OCI-M1 (cell line): ENCODE results near the gene GPATCH1.
"Not testable (repeated sequence)": the region's sequence is repeated elsewhere in the genome, so short reads cannot be mapped to it uniquely, and the experiment has no call there.

ENCODE experiments used
- DNase-seq: peaks from one replicate; lab custom pipeline; 2025; lab: John Stamatoyannopoulos, UW

The GPATCH1 gene

DNA sequence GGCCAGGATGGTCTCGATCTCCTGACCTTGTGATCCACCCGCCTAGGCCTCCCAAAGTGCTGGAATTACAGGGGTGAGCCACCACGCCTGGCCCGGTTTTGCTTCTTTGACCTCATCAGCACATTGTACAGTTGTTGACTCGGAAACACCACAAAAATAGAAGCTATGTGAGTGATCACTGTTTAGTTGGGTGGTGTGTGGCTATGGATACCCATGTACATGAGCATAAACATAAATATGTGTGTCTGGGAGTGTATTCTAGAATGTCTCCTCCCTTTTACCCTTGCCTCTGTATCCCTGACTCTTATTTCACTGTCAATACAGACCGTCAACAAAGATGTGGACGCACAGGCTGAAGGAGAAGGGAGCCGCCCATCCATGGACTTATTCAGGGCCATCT lies 36.5 kb downstream of the GPATCH1 start:
- DNase-seq, result no peak

DNA sequence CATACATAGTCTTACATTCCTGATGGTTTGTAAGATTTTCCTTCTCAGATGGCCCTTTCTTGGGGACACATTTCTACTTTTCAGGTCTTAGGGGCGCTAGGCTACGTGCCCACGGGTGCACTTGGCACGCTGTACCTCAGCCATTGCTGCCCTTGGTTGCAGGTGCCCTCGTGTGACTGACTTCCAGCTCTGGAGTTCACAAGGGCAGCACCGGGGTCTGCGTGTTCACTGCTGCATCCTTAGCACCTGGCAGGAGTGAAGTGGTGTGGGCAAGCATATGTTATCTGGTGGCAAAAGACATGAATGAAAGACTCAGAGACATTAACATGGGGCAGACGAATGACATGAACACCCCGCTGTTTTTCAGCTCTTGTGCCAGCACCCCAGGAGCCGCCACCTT lies 37.7 kb downstream of the GPATCH1 start:
- no peak for DNase-seq

DNA sequence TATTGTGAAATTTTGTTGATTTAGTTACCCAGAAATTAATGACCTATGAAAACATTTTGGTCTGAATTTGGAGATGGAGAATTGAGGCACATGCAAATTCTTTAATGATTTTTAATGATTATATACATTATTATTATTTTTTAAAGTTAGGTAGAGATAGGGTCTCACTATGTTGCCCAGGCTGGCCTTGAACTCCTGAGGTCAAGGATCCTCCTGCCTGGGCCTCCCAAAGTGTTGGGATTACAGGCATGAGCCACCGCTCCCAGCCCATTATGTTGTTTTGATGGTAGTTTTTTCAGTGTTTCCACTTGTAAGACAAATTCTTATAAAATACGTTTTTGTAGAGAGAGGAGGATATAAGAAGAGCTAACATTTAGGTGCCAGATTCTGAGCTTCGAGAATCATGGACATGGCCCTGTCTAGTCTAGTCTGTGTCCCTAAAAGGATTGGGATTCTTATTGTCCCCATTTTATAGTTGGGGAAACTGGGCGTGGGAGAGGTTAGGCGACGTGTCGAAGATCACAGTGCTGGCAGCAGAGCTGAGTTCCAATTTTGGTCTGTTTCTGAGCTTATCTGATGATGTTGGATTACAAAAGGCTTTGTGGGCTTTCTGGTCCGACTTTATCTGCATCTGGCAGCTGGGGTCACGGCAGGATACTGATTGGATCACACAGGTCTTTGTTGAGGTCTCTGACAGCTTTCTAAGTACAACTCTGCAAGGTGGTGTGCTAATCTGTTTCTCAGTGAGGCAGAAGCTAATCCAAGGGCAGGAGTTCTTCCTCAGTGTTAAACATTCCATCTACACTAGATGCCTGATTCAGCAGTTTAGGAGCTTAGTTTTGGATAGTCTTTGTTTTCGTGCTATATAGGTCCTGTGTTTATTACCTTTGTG lies 43.5 kb downstream of the GPATCH1 start:
- DNase-seq, result peak; percentile 93

DNA sequence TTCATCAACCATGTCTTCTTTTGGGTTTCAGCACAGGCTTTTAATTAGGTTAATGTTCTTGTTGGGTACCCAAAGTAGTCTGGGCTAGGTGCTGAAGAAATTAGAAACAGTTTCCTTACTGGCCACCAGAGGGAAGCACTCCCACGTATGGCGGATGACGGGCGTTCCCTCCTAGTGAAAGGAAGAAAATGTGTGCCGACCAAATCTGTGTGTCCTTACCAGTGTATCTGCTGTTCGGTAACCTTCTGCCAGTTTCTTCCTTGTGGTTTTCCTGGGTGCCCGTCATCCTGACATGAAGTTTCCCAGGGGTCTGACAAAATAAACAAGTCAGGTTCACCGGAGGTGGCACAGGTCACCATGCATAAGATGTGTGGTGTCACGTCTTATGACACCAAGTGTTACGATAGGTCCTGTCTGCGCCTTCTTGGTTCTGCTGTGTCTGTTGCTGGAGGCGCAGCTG lies 45.0 kb downstream of the GPATCH1 start:
- peak; percentile 79 for DNase-seq

DNA sequence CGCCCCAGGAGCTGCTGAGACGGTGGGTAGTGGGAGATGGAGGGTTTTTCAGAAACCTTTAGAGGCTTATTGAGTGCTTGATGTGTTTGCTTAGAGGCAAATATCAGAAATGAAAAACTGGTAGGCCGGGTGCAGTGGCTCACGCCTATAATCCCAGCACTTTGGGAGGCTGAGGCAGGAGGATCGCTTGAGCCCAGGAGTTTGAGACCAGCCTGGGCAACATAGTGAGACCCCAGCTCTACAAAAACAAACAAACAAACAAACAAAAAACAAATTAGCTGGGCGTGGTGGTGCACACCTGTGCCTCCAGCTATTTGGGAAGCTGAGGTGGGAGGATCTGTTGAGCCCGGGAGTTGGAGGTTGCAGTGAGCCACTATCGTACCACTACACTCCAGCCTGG lies 45.7 kb downstream of the GPATCH1 start:
- DNase-seq, result not testable (repeated sequence)

DNA sequence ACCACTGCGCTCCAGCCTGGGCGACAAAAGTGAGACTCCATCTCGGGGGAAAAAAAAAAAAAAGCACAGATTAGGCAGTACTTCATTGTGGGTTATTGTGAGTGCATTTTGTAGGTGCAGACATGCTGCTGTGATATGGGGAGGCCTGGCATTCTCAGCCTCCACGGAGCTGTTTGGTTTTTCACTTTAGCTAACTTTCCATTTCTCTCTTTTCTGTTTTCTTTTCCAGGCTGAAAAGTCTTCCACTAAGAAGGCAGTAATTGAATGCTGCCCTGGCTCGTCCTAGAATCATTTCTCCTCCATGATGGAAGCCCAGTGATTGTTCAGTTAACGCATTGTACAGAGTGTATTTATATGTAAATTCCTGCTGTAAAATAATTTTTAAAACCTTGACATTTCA lies 48.9 kb downstream of the GPATCH1 start:
- no peak for DNase-seq

DNA sequence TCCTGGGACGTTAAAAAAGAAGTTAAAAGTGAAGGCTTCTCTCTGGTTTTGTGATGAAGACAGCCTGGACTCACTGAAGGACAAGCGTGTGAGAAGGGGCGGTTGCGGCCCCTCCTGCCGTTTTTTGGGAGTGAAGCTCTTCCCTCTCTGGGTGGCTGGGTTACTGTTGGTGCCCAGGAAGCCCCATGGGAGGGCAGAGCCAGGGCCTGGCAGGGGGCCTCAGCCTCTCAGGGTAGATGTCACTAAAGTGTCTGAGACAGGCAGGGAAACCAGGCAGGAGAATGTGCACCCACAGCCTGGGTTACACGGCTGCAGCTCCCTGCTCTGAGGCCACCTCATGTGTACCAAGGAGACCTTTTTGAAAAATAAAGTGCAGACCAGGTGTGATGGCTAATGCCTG lies 49.5 kb downstream of the GPATCH1 start:
- DNase-seq, result no peak

DNA sequence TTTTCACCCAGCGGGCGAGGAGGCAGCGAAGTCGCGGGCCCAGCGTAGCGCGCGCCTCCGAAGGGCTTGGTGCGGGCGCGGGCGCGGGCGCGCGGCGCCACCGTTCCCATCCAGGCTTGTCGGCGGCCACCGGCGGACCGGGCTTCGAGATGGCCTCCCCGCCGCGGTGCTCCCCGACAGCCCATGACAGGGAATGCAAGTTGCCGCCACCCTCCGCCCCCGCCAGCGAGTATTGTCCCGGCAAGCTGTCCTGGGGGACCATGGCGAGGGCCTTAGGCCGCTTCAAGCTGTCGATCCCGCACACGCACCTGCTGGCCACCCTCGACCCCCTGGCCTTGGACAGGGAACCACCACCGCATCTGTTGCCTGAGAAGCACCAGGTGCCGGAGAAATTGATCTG lies 51.0 kb downstream of the GPATCH1 start, which contains the start of gene WDR88:
TSS of gene WDR88 (plus strand) at position 94 of the 400 bp plus-strand sequence. CDS start at position 150, 56 bp downstream.
- DNase-seq, result no peak

DNA sequence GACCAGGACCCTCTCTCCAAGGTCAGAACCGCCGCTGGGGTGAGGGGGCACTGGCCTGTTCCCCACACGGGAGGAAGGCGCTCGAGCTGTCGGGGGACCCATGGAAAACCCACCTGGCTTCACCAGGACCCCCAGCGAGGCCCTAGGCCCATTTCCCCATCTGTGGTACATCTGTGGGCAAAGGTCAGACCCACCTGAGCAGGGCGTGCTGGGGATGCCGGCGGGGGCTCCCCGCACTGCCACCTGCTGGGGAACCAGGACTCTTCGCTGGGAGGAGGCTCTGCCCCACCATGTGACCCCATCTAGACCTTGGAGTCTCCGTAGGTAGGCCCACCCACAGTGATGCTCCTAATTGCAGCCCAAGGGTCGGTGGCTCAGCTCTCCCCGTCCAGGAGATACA lies 51.4 kb downstream of the GPATCH1 start:
- no peak for DNase-seq

DNA sequence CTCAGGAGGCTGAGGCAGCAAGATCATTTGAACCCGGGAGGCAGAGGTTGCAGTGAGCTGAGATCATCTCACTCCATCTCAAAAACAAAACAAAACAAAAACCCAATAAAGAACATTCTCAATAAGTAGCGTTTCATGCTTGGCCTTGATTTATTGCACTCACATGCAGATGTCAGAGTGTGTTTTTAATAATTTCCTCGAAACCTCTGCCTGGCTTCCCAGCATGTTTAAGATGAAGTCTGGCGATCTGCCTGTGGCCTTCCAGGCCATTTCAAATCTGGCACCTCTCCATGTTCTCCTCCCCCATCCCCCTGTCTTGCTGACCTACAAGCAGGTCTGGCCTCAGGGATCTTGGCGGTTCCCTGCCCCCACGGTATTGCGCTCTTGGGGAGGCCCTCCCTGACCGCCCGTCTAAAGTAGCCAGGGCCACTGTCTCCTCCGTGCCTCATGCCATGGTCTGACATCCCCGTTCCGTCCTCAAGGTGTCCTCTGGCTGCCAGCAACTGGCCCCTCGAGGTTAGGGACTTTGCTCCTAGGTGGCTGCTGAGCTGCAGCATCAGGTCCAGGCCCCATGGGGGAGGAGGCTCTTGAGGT lies 52.6 kb downstream of the GPATCH1 start:
- DNase-seq, result no peak

DNA sequence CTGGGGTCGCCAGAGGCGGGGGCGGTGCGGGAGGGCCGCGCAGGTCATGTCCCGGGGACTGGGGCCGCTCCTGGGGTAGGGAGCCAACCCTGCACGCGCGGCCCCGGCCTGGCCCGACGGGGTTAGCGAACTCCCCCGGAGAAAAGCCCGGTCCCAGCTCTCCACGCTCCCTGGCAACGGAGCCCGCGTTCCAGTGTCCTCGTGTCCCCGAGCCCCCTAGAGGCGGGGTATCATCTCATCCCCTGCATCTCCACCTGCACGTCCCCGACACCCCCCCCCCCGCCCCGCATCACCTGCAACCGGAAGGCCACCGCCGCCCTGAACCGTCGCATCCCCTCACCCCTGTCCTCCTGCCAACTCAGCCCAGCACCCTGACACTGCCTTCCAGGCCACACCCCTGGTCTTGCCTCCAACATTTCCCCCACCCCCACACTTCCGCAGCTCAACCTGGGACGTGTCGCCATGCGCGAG lies 53.6 kb downstream of the GPATCH1 start:
- DNase-seq, result no peak

DNA sequence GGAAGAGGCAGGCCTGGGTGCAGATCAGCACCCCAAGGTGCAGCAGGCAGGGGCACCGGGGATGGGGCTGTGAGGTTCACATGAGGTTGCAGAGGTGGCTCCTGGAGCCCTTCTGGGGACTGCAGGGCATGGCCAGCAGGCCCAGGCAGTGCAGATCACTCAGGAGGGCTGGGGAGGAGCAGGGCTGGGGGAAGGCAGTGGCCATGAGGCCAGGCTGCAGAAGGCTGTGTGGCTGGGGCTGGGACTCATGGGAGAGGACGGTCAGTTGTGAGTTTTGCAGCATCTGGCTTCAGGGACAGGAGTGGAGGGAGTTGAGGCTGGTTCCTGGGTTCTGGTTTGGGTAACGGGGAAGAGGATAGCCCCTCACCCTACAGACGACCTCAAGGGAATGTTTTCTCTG lies 58.2 kb downstream of the GPATCH1 start:
- no peak for DNase-seq

DNA sequence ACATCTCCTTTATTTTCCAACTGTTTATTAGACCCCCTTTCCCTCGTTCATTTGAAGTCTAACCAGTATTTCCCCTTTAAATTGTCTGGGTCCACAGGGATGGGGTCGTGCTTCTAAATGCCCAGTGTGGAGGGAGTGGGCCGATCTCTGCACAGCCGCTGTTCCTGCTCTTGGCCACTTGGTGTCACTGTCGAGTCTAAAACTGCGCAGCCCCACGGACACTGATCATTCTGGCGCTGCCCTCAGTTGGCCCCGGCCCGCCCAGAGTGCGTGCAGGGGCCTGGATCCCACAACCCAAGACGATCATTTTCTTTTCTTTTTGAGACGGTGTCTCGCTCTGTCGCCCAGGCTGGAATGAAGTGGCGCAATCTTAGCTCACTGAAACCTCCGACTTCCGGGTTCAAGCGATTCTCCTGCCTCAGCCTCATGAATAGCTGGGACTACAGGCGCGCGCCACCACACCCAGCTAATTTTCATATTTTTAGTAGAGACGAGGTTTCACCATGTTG lies 63.0 kb downstream of the GPATCH1 start:
- DNase-seq, result peak; percentile 81

DNA sequence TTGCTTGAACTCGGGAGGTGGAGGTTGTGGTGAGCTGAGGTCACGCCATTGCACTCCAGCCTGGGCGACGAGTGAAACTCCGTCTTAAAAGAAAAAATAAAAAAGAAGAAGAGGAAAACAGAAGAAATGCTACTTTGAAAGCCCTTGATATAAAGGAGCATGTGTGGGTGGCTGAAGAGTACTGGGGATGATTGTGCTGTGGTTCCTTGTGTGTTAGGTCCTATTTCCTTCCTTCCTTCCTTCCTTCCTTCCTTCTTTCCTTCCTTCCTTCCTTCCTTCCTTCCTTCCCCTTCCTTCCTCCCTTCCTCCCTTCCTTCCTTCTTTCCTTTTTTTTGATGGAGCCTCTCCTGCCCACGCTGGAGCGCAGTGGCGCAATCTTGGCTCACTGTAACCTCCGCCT lies 65.2 kb downstream of the GPATCH1 start:
- DNase-seq, result no peak

DNA sequence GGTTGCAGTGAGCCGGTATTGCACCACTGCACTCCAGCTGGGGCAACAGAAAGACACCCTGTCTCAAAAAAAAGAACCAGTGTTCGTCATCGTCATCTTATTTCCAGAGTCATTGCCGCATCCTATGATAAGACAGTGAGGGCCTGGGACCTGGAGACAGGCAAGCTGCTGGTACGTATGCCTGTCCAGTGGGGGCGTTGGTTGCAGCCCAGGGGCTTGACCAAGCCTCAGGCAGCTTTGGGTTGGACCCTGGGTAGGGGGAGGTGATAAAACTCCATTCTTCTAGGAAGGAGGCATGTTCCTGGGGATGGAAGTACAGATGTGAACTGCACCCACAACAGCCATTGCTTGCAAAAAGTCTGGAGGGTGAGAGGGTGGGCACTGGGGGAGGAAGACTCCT lies 66.6 kb downstream of the GPATCH1 start:
- DNase-seq, result no peak

DNA sequence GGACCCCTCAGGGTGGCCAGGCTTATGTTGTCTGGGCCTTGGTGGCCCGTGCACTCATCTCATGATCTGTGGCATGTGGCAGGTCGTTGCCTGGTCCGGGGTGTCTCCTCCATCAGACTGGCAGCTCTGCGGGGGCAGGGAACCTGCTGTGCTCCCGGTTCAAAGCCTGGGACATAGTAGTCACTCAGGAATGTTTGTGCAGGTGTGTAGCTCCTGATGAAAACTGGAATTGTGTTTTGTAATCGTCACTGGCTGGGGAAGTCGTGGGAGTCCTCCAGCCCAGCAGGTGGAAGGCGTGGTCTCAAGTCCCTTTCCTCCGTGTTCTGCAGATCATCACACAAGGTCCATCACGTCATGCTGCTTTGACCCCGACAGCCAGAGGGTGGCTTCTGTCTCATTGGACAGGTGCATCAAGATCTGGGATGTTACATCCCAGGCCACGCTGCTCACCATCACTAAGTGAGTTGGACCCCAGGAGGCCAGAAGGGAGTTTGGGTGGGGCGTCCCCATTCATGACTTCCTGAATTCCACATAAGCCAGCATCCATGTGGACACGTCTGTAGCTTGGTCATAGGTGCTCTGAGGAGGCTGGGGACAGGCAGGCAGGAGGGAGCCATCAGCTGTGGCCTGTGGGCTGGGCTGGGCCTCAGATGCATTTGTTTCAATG lies 70.0 kb downstream of the GPATCH1 start:
- no peak for DNase-seq

DNA sequence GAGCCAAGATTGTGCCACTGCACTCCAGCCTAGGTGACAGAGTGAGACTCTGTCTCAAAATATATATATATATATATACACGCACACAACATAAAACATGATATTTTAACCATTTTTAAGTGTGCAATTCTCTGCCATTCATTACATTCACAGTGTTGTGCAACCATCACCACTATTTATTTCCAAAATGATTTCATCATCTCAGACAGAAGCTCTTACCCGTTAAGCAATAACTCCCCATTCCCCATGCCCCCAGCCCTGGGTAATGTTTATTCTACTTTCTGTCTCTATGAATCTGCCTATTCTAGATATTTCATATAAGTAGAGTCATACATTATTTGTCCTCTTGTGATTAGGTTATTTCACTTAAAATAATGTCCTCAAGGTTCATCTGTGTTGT lies 71.2 kb downstream of the GPATCH1 start:
- DNase-seq, result peak; percentile 56

DNA sequence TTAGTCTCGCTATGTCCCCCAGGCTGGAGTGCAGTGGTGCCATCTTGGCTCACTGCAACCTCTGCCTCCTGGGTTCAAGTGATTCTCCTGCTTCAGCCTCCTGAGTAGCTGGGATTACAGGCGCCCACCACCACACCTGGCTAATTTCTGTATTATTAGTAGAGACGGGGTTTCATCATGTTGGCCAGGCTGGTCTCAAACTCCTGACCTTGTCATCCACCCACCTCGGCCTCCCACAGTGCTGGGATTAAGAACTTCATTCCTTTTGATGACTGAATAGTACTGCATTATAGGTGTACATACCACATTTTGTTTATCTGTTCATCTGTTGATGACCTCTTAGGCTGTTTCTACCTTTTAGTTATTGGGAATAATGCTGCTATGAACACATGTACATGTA lies 71.6 kb downstream of the GPATCH1 start:
- not testable (repeated sequence) for DNase-seq

DNA sequence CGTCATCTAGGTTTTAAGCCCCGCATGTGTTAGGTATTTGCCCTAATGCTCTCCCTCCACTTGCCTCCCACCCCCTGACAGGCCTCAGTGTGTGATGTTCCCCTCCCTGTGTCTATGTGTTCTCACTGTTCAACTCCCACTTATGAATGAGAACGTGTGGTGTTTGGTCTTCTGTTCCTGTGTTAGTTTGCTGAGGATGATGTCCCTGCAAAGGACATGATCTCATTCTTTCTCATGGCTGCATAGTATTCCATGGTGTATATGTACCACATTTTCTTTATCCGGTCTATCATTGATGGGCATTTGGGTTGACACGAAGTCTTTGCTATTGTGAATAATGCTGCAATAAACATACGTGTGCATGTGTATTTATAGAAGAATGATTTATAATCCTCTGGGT lies 73.3 kb downstream of the GPATCH1 start:
- DNase-seq, result not testable (repeated sequence)

DNA sequence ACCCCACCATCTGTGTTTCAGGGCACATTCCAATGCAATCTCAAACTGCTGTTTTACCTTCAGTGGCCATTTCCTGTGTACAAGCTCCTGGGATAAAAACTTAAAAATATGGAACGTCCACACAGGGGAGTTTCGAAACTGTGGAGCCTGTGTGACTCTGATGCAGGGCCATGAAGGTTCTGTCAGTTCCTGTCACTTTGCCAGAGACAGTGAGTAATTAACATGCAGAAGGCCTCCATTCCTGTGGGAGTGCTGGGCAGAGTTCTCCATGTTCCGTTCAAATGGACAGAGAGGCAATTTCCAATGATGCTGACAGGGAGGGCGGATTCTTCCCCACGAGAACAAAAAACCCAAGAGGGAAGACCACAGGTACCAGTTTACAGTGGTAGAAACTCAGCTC lies 75.4 kb downstream of the GPATCH1 start:
- peak; percentile 23 for DNase-seq

DNA sequence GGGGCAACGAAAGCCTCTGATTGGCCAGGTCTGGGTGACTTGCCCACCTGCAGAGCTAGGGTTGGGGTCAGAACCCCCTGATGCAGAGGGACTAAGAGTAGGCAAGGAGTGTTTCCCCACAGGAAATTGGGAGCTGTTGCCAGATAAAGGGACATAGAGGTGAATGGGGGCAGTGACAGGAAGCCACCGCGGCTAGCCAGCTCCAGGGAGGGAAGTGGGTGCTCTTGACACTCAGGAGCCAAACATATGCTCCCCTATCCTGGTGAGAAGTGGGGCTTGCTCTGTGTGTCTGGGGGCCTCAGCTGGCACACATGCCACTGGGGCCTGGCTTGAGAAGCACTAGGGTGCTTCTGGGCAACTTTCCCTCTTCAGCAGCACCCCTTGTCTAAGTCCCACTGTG lies 76.9 kb downstream of the GPATCH1 start:
- DNase-seq, result no peak

DNA sequence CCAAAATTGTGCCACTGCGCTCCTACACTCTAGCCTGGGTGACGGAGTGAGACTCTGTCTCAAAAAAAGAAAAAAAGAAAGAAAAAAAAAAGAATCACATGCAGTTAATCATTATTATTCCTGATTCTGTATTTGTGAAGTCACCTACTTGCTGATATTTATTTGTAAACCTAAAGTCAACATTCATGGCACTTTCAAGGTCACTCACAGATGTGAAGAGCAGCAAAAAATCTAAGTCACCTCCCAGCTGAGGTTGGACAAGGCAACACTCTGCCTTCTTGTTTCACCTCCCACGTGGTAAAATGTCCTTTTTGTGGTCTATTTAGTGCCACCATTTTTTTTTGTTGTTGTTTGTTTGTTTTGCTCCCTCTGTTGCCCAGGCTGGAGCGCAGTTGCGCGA lies 77.4 kb downstream of the GPATCH1 start:
- DNase-seq, result no peak

DNA sequence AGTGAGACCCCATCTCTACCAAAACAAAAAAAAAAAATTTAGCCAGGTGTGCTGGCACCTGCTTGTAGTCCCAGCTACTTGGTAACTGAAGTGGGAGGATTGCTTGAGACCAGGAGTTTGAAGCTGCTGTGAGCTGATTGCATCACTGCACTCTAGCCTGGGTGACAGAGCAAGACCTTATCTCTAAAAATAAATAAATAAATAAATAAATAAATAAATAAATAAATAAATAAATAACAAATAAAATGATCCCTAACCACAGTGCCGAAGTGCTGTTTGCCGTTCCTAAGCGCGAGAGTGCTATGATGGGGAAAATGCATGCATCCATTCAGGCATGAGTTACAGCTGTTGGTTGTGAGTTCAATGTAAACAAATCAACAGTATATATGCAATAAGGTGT lies 78.2 kb downstream of the GPATCH1 start:
- DNase-seq, result no peak
